Measurements from ENCODE around the gene TSGA10IP.

GRCh38 chr11:65953471-65953870, 8.2 kb downstream of the TSGA10IP start:
- TF ChIP-seq POLR2AphosphoS5 (IDR thresholded peaks at IDR 0.05) (no peak), CTCF (IDR thresholded peaks at IDR 0.05) (no peak)

Measured in sigmoid colon (tissue), 4 donors.